ENCODE measurements around the gene MRPL18.

The MRPL18 gene

GRCh38 chr6:159844737-159845645 is 54.7 kb downstream of the MRPL18 start:
- peak; percentile 88 for DNase-seq
